Ecto neural progenitor cell (in vitro differentiated cells): ENCODE measurements around the gene GABRR1.
"Not testable (repeated sequence)": the region's sequence is repeated elsewhere in the genome, so short reads cannot be mapped to it uniquely, and the experiment has no call there.

Experiments used
- DNase-seq: peaks from one replicate; pipeline ENCODE4 v3.0.0-alpha.2; 2018; ENCODE audit warnings: low spot score

The GABRR1 gene

GRCh38 chr6:89217299-89217910, at the start of gene GABRR1:
GABRR1 (minus strand) TSS chr6:89217358; CDS start chr6:89217322, 36 bp downstream.
- no peak for DNase-seq

- DNase-seq: no peak
These were observed 47.1 kb upstream of the GABRR1 start for GRCh38 chr6:89264296-89264695.

GRCh38 chr6:89260832-89261231, 43.7 kb upstream of the GABRR1 start:
- no peak for DNase-seq

- no peak for DNase-seq
These were observed 43.2 kb upstream of the GABRR1 start for GRCh38 chr6:89260310-89260709.

- DNase-seq: no peak
These were observed 41.8 kb upstream of the GABRR1 start for GRCh38 chr6:89258912-89259311.

- no peak for DNase-seq
These were observed 40.6 kb upstream of the GABRR1 start for GRCh38 chr6:89257781-89258180.

- DNase-seq: no peak
These were observed 40.2 kb upstream of the GABRR1 start for GRCh38 chr6:89257346-89257745.

- DNase-seq: no peak
These were observed 38.3 kb upstream of the GABRR1 start for GRCh38 chr6:89255417-89255816.

- DNase-seq: no peak
These were observed 37.4 kb upstream of the GABRR1 start for GRCh38 chr6:89254569-89254968.

GRCh38 chr6:89252907-89253306, 35.7 kb upstream of the GABRR1 start:
- no peak for DNase-seq

GRCh38 chr6:89251976-89252375, 34.8 kb upstream of the GABRR1 start:
- DNase-seq: no peak

GRCh38 chr6:89251170-89251569, 34.0 kb upstream of the GABRR1 start:
- no peak for DNase-seq

- no peak for DNase-seq
These were observed 33.1 kb upstream of the GABRR1 start for GRCh38 chr6:89250239-89250638.

GRCh38 chr6:89244241-89244985, 27.3 kb upstream of the GABRR1 start:
- no peak for DNase-seq

GRCh38 chr6:89243331-89243629, 26.1 kb upstream of the GABRR1 start:
- DNase-seq: no peak

GRCh38 chr6:89242574-89243330, 25.6 kb upstream of the GABRR1 start:
- DNase-seq: no peak

- no peak for DNase-seq
These were observed 22.2 kb upstream of the GABRR1 start for GRCh38 chr6:89239338-89239737.

- DNase-seq: no peak
These were observed 20.0 kb upstream of the GABRR1 start for GRCh38 chr6:89237158-89237557.

- not testable (repeated sequence) for DNase-seq
These were observed 16.4 kb upstream of the GABRR1 start for GRCh38 chr6:89233605-89234004.

GRCh38 chr6:89222712-89223039, 5.5 kb upstream of the GABRR1 start:
- no peak for DNase-seq

- DNase-seq: no peak
These were observed 5.0 kb upstream of the GABRR1 start for GRCh38 chr6:89221971-89222711.

- no peak for DNase-seq
These were observed 4.0 kb upstream of the GABRR1 start for GRCh38 chr6:89221129-89221528.

GRCh38 chr6:89216411-89216810, 747 bp downstream of the GABRR1 start:
- no peak for DNase-seq
